ENCODE data around the gene NOL9.

GRCh38 chr1:6554907-6555778 is 830 bp upstream of the NOL9 start, which contains the start of gene TAS1R1:
- TF ChIP-seq CTCF (IDR thresholded peaks at IDR 0.05; ENCODE audit: insufficient read depth, low read length) (no peak), POLR2AphosphoS5 (IDR thresholded peaks at IDR 0.05; ENCODE audit: low read depth) (no peak)
